ENCODE data around the gene PPP1R15B.

DNA sequence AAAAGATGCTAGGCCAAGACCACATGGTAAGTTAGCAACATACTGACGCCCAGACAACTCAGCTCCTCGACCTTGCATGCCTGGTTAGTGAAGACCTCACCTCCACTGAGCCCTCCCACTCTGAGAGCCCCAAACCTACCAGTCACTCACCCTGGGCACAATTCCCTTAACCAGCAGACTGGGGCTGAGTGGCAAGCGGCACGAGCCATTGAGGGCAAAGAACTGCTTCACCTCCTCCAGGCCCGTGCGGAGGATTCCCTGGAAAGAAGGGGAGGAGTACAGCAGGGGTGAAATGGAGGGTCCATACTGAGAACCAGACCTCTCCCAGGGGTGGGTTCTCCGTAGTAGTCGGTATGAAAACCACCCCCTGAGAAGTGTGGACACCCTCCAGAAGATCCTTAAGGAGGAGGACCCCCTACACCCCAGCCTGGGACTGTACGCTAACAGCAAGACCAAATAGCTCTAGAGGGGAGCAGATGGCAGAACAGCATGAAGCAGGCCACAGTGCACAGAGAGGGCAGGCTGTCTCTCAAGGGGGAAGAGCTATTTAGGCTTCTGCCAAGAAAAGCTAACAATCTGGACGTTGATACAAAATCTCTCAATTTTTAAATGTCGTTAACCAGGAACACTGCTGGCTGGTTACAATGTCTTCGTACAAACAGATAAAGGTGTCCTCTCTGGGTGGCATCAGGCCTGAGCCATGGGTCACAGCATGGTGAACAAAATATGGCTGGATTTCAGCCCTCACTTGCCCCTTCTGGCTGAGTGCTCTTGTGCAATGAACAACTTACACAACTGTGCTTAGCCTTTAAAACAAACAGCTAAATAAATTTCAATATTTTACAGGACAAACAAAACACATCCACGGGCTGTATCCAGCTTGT is 31.0 kb upstream of the PPP1R15B start:
- no peak for TF ChIP-seq EZH2 (IDR thresholded peaks at IDR 0.05; ENCODE audit: low read length, unreplicated experiment)
- TF ChIP-seq, protein P1, sequence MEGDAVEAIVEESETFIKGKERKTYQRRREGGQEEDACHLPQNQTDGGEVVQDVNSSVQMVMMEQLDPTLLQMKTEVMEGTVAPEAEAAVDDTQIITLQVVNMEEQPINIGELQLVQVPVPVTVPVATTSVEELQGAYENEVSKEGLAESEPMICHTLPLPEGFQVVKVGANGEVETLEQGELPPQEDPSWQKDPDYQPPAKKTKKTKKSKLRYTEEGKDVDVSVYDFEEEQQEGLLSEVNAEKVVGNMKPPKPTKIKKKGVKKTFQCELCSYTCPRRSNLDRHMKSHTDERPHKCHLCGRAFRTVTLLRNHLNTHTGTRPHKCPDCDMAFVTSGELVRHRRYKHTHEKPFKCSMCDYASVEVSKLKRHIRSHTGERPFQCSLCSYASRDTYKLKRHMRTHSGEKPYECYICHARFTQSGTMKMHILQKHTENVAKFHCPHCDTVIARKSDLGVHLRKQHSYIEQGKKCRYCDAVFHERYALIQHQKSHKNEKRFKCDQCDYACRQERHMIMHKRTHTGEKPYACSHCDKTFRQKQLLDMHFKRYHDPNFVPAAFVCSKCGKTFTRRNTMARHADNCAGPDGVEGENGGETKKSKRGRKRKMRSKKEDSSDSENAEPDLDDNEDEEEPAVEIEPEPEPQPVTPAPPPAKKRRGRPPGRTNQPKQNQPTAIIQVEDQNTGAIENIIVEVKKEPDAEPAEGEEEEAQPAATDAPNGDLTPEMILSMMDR (conservative IDR thresholded peaks at IDR 0.05; ENCODE audit: low read depth, low read length) = no peak

Measured in PC-3 (cell line).